DLD1 (cell line): ENCODE results near the gene DSG4.
"Not testable (repeated sequence)": the region's sequence is repeated elsewhere in the genome, so short reads cannot be mapped to it uniquely, and the experiment has no call there.

Experiments used
- in situ Hi-C: cut with HindIII; loops from 2 replicates; pipeline ENCODE4 v1.10.0; 2017; ENCODE audit warnings: low sequenced_read_pairs

The DSG4 gene, protein sequence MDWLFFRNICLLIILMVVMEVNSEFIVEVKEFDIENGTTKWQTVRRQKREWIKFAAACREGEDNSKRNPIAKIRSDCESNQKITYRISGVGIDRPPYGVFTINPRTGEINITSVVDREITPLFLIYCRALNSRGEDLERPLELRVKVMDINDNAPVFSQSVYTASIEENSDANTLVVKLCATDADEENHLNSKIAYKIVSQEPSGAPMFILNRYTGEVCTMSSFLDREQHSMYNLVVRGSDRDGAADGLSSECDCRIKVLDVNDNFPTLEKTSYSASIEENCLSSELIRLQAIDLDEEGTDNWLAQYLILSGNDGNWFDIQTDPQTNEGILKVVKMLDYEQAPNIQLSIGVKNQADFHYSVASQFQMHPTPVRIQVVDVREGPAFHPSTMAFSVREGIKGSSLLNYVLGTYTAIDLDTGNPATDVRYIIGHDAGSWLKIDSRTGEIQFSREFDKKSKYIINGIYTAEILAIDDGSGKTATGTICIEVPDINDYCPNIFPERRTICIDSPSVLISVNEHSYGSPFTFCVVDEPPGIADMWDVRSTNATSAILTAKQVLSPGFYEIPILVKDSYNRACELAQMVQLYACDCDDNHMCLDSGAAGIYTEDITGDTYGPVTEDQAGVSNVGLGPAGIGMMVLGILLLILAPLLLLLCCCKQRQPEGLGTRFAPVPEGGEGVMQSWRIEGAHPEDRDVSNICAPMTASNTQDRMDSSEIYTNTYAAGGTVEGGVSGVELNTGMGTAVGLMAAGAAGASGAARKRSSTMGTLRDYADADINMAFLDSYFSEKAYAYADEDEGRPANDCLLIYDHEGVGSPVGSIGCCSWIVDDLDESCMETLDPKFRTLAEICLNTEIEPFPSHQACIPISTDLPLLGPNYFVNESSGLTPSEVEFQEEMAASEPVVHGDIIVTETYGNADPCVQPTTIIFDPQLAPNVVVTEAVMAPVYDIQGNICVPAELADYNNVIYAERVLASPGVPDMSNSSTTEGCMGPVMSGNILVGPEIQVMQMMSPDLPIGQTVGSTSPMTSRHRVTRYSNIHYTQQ

DNA sequence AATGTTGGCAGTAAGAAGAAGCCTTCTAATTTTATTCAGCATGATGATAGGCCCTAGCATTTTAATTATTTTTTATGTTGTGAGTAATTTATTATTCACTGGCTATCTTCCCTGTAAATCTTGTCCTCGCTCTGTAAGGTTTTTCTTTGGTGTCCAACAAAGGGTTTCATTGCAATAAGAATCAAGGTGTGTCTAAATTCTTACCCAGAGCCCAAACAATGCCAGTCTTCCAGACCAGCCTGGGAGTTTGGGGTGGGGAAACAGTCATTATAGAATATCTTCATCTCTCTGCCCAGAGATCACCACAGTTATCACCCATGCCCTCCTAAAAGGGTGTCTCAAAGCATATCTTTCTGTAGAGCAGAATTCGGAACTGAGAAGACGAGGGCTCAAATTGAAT is at the start of gene DSG4:
Gene DSG4, plus strand, starts transcription at position 301 of the 400 bp plus-strand sequence. CDS start 135 bp downstream, outside the sequence.
- in situ Hi-C loops: no loop called here

GRCh38 chr18:31329787-31330438 is 46.7 kb upstream of the DSG4 start:
- in situ Hi-C loops: no loop called here

GRCh38 chr18:31343454-31343853 is 33.1 kb upstream of the DSG4 start:
- in situ Hi-C loops: no loop called here

DNA sequence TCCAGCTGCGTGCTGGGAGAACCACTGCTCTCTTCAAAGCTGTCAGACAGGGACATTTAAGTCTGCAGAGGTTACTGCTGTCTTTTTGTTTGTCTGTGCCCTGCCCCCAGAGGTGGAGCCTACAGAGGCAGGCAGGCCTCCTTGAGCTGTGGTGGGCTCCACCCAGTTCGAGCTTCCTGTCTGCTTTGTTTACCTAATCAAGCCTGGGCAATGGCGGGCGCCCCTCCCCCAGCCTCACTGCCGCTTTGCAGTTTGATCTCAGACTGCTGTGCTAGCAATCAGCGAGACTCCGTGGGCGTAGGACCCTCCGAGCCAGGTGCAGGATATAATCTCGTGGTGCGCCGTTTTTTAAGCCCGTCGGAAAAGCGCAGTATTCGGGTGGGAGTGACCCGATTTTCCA is 23.2 kb upstream of the DSG4 start:
- in situ Hi-C loops: not testable (repeated sequence)

- in situ Hi-C loops: no loop called here
These were observed 21.6 kb upstream of the DSG4 start for GRCh38 chr18:31354990-31355389.

DNA sequence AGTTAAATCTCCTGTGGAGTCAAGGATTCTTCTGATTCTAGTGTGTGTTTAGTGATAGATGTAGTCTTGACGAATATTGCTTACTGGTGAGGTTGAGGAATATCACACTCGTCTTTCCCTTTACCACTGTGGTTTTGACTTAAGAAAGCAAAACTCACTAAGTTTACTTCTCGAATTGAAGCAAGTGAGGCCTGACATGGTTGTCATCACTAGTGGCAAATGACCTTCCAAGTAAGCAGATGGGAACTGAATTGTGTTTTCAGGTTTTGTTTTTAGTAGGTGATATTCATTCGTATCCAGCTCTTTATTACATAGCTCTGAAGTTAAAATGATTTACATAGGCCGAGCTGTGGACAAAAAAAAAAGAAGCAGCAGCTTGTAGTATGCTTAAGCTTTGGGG is 20.6 kb upstream of the DSG4 start:
- in situ Hi-C loops: no loop called here

DNA sequence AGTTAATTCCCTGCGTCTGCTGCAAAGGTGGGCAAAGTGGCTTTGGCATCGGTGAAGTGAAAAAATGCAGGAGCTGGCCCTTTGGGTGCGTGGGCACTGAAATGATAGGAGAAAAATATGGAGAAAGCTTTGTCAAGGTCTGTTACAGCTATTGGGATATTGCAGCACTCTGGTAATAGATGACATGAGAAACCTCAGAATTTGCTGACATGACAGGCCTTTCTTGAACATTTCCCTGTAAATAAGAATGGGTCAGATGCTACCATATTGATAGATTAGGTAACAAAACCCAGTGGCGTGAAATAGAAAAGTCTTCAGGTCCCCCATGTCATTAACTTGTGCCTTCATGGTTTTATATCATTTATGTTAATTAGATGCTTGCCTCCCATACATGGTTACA is 12.4 kb upstream of the DSG4 start:
- in situ Hi-C loops: loop anchor here (5.0 kb wide), 1 partner anchor 33 kb away; no protein-coding TSS in a partner anchor

- in situ Hi-C loops: no loop called here
These were observed 7.1 kb upstream of the DSG4 start for GRCh38 chr18:31369478-31369877.

DNA sequence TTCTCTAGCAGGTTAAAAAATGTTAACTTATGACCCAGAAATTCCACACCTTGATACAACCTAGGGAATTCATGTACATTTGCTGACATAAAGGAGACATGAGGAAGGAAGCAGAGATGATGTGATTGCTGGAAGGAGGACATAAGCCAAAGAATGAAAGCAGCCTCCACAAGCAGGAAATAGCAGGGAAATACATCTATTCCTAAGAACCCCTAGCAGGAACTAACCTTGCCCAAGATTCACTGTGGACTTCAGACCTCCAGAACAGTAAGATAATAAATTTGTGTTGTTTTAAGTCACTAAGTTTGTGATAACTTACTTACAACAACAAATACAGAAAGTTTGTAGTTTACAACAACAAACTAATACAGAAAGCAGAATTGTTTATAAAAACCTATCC is 4.6 kb upstream of the DSG4 start:
- in situ Hi-C loops: no loop called here

GRCh38 chr18:31373641-31374040 is 2.9 kb upstream of the DSG4 start:
- in situ Hi-C loops: no loop called here

GRCh38 chr18:31380912-31381311 is 4.3 kb downstream of the DSG4 start:
- in situ Hi-C loops: no loop called here

DNA sequence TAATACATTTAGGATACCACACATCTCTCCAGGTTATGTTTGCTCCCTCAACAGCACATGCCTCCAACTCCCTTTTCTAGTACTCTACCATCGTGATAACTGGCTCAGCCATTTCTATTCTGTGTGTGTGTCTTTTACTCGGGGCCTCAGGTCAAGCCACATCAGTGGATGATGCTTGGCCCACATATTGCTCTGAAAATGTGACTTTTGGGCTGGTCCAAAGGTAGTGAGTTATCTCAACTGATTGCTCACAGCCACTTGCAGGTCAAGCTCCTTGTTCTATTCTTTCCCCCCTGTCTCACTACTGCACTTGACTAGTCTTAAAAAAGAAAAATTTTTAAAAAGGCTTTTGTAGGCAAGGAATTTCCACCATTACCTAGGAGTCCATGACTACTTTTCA is 5.5 kb downstream of the DSG4 start:
- in situ Hi-C loops: no loop called here

DNA sequence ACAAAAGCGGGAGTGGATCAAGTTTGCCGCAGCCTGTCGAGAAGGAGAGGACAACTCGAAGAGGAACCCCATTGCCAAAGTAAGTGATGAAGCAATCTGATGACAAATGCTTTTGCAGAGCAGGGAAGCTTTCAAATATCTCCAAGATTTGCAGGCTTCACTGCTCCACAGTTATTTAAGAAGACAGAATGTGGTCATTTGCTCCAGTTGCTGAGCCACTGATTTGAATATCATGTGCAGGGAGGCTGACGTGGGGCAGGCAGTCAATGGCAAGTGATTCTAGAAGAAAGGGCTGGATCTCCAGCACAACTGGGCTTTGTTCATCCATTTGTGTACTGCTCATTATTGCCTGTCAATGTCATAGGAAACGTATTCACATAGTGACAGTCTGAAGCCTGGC is 10.2 kb downstream of the DSG4 start:
- in situ Hi-C loops: no loop called here

DNA sequence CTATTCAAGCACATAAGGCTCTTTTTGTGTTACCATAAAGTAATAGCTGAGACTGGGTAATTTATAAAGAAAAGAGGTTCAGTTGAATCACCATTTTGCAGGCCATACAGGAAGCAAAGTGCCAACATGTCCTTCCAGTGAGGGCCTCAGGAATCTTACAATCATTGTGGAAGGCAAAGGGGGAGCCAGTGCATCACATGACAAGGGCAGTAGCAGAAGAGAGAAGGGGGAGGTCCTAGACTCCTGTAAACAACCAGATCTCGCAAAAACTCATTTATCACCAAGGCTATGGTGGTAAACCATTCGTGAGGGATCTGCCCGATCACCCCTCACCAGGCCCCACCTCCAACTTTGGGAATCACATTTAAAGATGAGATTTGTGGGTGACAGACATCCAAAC is 16.7 kb downstream of the DSG4 start:
- in situ Hi-C loops: loop anchor here (10.0 kb wide), 1 partner anchor 158 kb away; no protein-coding TSS in a partner anchor

GRCh38 chr18:31396796-31397612 is 20.4 kb downstream of the DSG4 start:
- in situ Hi-C loops: loop anchor here (5.0 to 10.0 kb wide), 2 partner anchors 35 to 162 kb away; no protein-coding TSS in a partner anchor

DNA sequence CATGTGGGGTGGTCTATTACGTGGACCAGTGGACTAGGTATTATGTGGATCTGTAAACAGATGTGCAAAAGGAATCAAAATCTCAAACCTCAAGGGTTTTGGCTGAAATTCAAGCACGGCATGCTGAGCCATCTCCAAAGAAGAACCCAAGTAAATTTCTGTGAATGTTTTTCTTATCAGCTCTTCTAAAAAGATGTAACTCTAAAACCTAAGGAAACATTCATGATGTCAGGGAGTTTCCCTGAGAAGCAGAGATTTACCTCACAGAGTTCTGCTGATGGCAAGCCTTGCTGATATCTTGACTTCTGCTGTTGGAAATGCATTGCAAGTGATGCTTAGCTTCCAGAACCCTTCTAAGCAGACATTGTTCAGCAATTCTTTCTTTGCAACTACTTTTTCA is 21.6 kb downstream of the DSG4 start:
- in situ Hi-C loops: loop anchor here (5.0 to 10.0 kb wide), 2 partner anchors 36 to 163 kb away; no protein-coding TSS in a partner anchor

- in situ Hi-C loops: loop anchor here (5.0 to 10.0 kb wide), 2 partner anchors 37 to 165 kb away; no protein-coding TSS in a partner anchor
These were observed 22.9 kb downstream of the DSG4 start for GRCh38 chr18:31399306-31400032.

GRCh38 chr18:31401156-31402025 is 24.8 kb downstream of the DSG4 start:
- in situ Hi-C loops: no loop called here
